Endothelial cell of umbilical vein (primary cell): ENCODE data around the gene UGT3A2. TPM values are rescaled to one million over a fixed set of nuclear protein-coding genes. Genes with fewer than 3 reads are reported as not detected.

Experiments
- BruUV-seq: library from RNA; stranded (reverse); fragments of 400-500 nt; replicated peaks from 2 replicates; lab custom pipeline; 2021; lab: Mats Ljungman, UMichigan
- CTCF ChIA-PET: fragments of 300-600, 350-600 bp; sonication (Branson Sonifier 250); formaldehyde crosslinking; loops from one replicate; lab custom pipeline; 2021; ENCODE audit warnings: antibody characterized with exemption, inconsistent platforms; lab: Charles Lee
- POLR2A ChIA-PET: fragments of 300-600, 350-600 bp; sonication (Branson Sonifier 250); formaldehyde crosslinking; loops from one replicate; lab custom pipeline; 2021; ENCODE audit warnings: antibody characterized with exemption, inconsistent platforms; lab: Charles Lee
- DNase-seq: peaks from one replicate; pipeline ENCODE4 v3.0.0-alpha.2; 2011; ENCODE audit warnings: low read depth, low spot score
- FAIRE-seq: peaks from 2 replicates; lab custom pipeline; 2011; peaks lifted over from hg19 to GRCh38; lab: Jason Lieb, UNC
- H2AFZ ChIP-seq: 2 replicates; pipeline ENCODE4 v1.6.0; 2012; ENCODE audit warnings: low read depth, low read length, control low read depth, inconsistent platforms
- H3K27ac ChIP-seq: 2 replicates; pipeline ENCODE4 v1.5.1; 2011; ENCODE audit warnings: low read depth, mild to moderate bottlenecking, control low read depth, low read length, moderate library complexity; ENCODE audit not compliant: insufficient read depth
- H3K27me3 ChIP-seq, 2 experiments: 2 replicates each; pipeline versions ENCODE4 v1.6.0 to v1.6.1; 2011; ENCODE audit warnings: low read length in 2 of 2, mixed read lengths in 1 of 2; ENCODE audit not compliant: control insufficient read depth in 2 of 2, insufficient read depth in 2 of 2
- H3K36me3 ChIP-seq, 2 experiments: 2 replicates in 1 of 2; 3 replicates in 1 of 2; pipeline ENCODE4 v1.5.1; 2011; ENCODE audit warnings: low read length in 2 of 2, mild to moderate bottlenecking in 1 of 2, moderate library complexity in 1 of 2; ENCODE audit not compliant: control insufficient read depth in 2 of 2, insufficient read depth in 2 of 2; ENCODE audit errors: extremely low read depth in 1 of 2
- H3K4me1 ChIP-seq: 3 replicates; pipeline ENCODE4 v1.5.1; 2011; ENCODE audit warnings: mild to moderate bottlenecking, low read length; ENCODE audit not compliant: control insufficient read depth, insufficient read depth; ENCODE audit errors: extremely low read depth
- H3K4me2 ChIP-seq: 2 replicates; pipeline ENCODE4 v1.6.1; 2011; ENCODE audit warnings: low read length, control low read depth, mixed read lengths; ENCODE audit not compliant: insufficient read depth
- H3K4me3 ChIP-seq, 3 experiments: fragments of 200-600 bp in 1 of 3; sonication (generic), shearing (Covaris generic) in 1 of 3; replicated peaks in 1 of 3; 2 replicates each; pipeline ENCODE4 v1.5.1; 2011 to 2016; ENCODE audit warnings: control low read depth in 3 of 3, low read length in 3 of 3, mild to moderate bottlenecking in 2 of 3, inconsistent platforms in 1 of 3, low read depth in 1 of 3, moderate library complexity in 1 of 3; ENCODE audit not compliant: insufficient read depth in 1 of 3
- H3K79me2 ChIP-seq: 2 replicates; pipeline ENCODE4 v1.6.0; 2012; ENCODE audit warnings: low read length, inconsistent platforms; ENCODE audit not compliant: control insufficient read depth, insufficient read depth
- H3K9ac ChIP-seq: replicated peaks from 2 replicates; pipeline ENCODE3; 2011; ENCODE audit warnings: low read length, control low read depth; ENCODE audit not compliant: insufficient read depth; ENCODE audit errors: extremely low read depth
- H3K9me1 ChIP-seq: replicated peaks from 3 replicates; pipeline ENCODE4 v1.6.0; 2011; ENCODE audit warnings: mild to moderate bottlenecking, low read length; ENCODE audit not compliant: control insufficient read depth, insufficient read depth; ENCODE audit errors: extremely low read depth
- H3K9me3 ChIP-seq: replicated peaks from 2 replicates; pipeline ENCODE4 v1.5.1; 2012; ENCODE audit warnings: low read length, inconsistent platforms; ENCODE audit not compliant: control insufficient read depth, insufficient read depth
- H4K20me1 ChIP-seq: replicated peaks from 2 replicates; pipeline ENCODE3; 2011; ENCODE audit warnings: mild to moderate bottlenecking, low read length; ENCODE audit not compliant: control insufficient read depth, insufficient read depth; ENCODE audit errors: extremely low read depth
- EZH2 ChIP-seq: IDR thresholded peaks from 2 replicates; pipeline ENCODE4 v1.6.1; 2012; ENCODE audit warnings: borderline replicate concordance, low read depth, mild to moderate bottlenecking, moderate library complexity, low read length, inconsistent platforms; ENCODE audit not compliant: severe bottlenecking
- FOS ChIP-seq: IDR thresholded peaks from 2 replicates; pipeline ENCODE4 v1.6.1; 2011; ENCODE audit warnings: mild to moderate bottlenecking, low read length, moderate library complexity, borderline replicate concordance; ENCODE audit not compliant: insufficient read depth
- GATA2 ChIP-seq: IDR thresholded peaks from 2 replicates; pipeline ENCODE4 v1.7.0; 2011; ENCODE audit warnings: low read depth, mild to moderate bottlenecking, moderate library complexity, mixed read lengths, low read length; ENCODE audit not compliant: insufficient read length, insufficient read depth
- JUN ChIP-seq: IDR thresholded peaks from 2 replicates; pipeline ENCODE4 v1.6.1; 2011; ENCODE audit warnings: borderline replicate concordance, low read depth; ENCODE audit not compliant: insufficient read length, insufficient read depth
- MYC ChIP-seq: IDR thresholded peaks from one replicate; pipeline ENCODE4 v1.6.1; 2011; ENCODE audit warnings: mild to moderate bottlenecking, low read depth, low read length
- POLR2A ChIP-seq: IDR thresholded peaks from 2 replicates; pipeline ENCODE4 v1.6.1; 2012; ENCODE audit warnings: low read depth, mild to moderate bottlenecking, control low read depth, low read length
- POLR2AphosphoS5 ChIP-seq: IDR thresholded peaks from 2 replicates; pipeline ENCODE4 v1.6.1; 2012; ENCODE audit warnings: low read depth, mild to moderate bottlenecking, control low read depth, low read length, moderate library complexity; ENCODE audit not compliant: insufficient read depth
- dilution Hi-C: fragments of 300-500 bp; cut with MboI; formaldehyde crosslinking; loops from one replicate; pipeline ENCODE4 v1.15.0; 2019; ENCODE audit warnings: low sequenced_read_pairs; ENCODE audit not compliant: extremely low pct_ligation_motif_present
- intact Hi-C: fragments of 100-400 bp; cut with micrococcal nuclease; formaldehyde crosslinking; loops from one replicate; pipeline ENCODE4 v1.10.0; 2022
- polyA plus RNA-seq, 4 experiments: library from polyadenylated mRNA; depleted of rRNA in 3 of 4; stranded (reverse) in 3 of 4; unstranded in 1 of 4; fragments of >200 nt; gene quantifications; 2 replicates each; pipeline versions ENCODE4 v1.2.1 to v1.2.3, GENCODE V29; 2011 to 2012; ENCODE audit warnings: missing spikeins in 1 of 4
- total RNA-seq: library from RNA; stranded (reverse); gene quantifications from 2 replicates; pipeline ENCODE4 v1.2.3, GENCODE V29; 2021
- TF ChIP-seq, protein P1 (sequence below), 2 donors: IDR thresholded peaks; 1 replicate in 1 of 2; 2 replicates in 1 of 2; pipeline ENCODE4 v1.5.1; 2011; ENCODE audit warnings: low read length in 2 of 2, mild to moderate bottlenecking in 2 of 2, moderate library complexity in 2 of 2, control low read depth in 1 of 2, inconsistent platforms in 1 of 2, low read depth in 1 of 2; ENCODE audit not compliant: insufficient read depth in 1 of 2; ENCODE audit errors: extremely low read depth in 1 of 2

UGT3A2 gene
- total and polyA plus RNA-seq, 2 donors (not counting 3 experiments of a cell fraction or from before 2014, with no cell fraction given): not detected

DNA sequence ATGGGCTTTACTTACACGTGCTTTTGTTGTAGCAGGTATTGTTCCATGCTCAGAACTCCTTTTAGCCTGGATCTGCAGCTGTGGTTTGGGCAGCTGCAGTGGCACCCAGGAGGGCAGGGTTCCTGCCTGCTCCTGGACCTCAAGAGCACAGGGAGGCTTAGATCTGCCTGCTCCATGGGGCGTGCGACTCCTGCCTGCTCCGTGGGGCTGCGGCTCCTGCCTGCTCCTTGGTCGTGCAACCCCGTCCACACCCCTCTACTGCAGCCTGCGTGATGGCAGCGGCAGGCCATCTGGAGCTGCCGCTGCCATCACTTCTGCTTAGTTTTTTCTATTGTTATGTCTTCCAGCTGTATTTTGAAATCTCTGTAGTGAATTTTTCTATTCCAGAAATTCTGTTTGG, 11.7 kb upstream of the UGT3A2 start:
- CTCF ChIA-PET: interaction anchor here (0.6 to 4.3 kb wide), 62 partner anchors 10 to 1662 kb away, joined by 3 to 83 read pairs (median 5); partner anchors contain the start of genes LMBRD2, NADK2, RANBP3L and SKP2
- H3K4me2 ChIP-seq: no peak overlapping the region
- H3K9me3 ChIP-seq: no peaks in the 10 kb centered on the region
- TF ChIP-seq POLR2AphosphoS5: no peak
- no peak for TF ChIP-seq MYC
- no peak for TF ChIP-seq JUN
- no peak for TF ChIP-seq POLR2A
- TF ChIP-seq GATA2: no peak
- TF ChIP-seq, protein P1, sequence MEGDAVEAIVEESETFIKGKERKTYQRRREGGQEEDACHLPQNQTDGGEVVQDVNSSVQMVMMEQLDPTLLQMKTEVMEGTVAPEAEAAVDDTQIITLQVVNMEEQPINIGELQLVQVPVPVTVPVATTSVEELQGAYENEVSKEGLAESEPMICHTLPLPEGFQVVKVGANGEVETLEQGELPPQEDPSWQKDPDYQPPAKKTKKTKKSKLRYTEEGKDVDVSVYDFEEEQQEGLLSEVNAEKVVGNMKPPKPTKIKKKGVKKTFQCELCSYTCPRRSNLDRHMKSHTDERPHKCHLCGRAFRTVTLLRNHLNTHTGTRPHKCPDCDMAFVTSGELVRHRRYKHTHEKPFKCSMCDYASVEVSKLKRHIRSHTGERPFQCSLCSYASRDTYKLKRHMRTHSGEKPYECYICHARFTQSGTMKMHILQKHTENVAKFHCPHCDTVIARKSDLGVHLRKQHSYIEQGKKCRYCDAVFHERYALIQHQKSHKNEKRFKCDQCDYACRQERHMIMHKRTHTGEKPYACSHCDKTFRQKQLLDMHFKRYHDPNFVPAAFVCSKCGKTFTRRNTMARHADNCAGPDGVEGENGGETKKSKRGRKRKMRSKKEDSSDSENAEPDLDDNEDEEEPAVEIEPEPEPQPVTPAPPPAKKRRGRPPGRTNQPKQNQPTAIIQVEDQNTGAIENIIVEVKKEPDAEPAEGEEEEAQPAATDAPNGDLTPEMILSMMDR (IDR thresholded peaks at IDR 0.05; ENCODE audit: extremely low read depth in 1 of 2, insufficient read depth in 1 of 2, low read depth in 1 of 2, low read length in 2 of 2): no peak
- TF ChIP-seq EZH2: no peak
- no peak for TF ChIP-seq FOS
- H3K4me1 ChIP-seq: no peaks in the 10 kb centered on the region
- H3K36me3 ChIP-seq: no peaks in the 10 kb centered on the region
- intact Hi-C loops (no loop called here), dilution Hi-C loops (no loop called here)
- H3K9me1 ChIP-seq: no peaks in the 10 kb centered on the region
- no peak overlapping the region for H2AFZ ChIP-seq
- POLR2A ChIA-PET: no interaction called here
- no peak overlapping the region for H3K4me3 ChIP-seq
- DNase-seq: no peak
- H3K9ac ChIP-seq: no peak overlapping the region
- no peak for FAIRE-seq
- H3K27ac ChIP-seq: no peak overlapping the region
- H4K20me1 ChIP-seq: no peaks in the 10 kb centered on the region
- no peaks in the 10 kb centered on the region for H3K79me2 ChIP-seq
- BruUV-seq: no TSS peak
- peaks cover 0 to 8% of the 10 kb centered on the region in 2 experiments for H3K27me3 ChIP-seq
